Adrenal gland (tissue), 5 donors: ENCODE data around the gene SH2B2.

Experiments used
- POLR2A ChIP-seq, 2 donors: fragments of 450-650 bp; IDR thresholded peaks; one replicate each; pipeline ENCODE4 v1.6.1; 2017; ENCODE audit warnings: antibody characterized with exemption in 2 of 2, mild to moderate bottlenecking in 2 of 2, moderate library complexity in 1 of 2
- TF ChIP-seq, protein P1 (sequence below), 6 experiments: fragments of 450-650 bp in 4 of 6; fragments of 200-600 bp in 2 of 6; sonication (generic) in 1 of 6; IDR thresholded peaks; 1 replicate in 5 of 6; 2 replicates in 1 of 6; pipeline versions ENCODE4 v1.5.1 to v1.8.0; 2016 to 2021; ENCODE audit warnings: antibody characterized with exemption in 6 of 6, mild to moderate bottlenecking in 2 of 6, moderate library complexity in 1 of 6
- donor health status: DM: no; HTN: no; CAD: no.

DNA sequence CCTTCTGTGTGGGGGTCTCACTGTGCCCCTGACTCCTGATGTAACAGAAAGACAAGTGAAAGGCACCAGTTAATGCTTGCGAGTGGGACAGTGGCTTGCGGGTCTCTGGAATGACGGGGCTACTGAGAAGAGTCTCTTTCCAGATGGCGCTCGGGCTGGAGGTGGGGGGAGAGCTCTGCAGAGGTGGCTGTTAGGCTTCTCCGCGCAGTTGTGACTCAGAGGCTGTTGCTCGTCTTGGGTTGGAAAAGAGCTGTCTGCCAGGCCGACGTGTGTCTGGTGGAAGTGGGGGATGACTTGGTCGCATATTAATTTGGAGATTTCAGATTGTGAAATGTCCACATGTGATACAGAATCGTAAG lies 27.9 kb upstream of the SH2B2 start:
- TF ChIP-seq, protein P1, sequence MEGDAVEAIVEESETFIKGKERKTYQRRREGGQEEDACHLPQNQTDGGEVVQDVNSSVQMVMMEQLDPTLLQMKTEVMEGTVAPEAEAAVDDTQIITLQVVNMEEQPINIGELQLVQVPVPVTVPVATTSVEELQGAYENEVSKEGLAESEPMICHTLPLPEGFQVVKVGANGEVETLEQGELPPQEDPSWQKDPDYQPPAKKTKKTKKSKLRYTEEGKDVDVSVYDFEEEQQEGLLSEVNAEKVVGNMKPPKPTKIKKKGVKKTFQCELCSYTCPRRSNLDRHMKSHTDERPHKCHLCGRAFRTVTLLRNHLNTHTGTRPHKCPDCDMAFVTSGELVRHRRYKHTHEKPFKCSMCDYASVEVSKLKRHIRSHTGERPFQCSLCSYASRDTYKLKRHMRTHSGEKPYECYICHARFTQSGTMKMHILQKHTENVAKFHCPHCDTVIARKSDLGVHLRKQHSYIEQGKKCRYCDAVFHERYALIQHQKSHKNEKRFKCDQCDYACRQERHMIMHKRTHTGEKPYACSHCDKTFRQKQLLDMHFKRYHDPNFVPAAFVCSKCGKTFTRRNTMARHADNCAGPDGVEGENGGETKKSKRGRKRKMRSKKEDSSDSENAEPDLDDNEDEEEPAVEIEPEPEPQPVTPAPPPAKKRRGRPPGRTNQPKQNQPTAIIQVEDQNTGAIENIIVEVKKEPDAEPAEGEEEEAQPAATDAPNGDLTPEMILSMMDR (IDR thresholded peaks at IDR 0.05), result no peak
- no peak for TF ChIP-seq POLR2A (IDR thresholded peaks at IDR 0.05)
